Thyroid gland (tissue), 4 donors: ENCODE data around the gene PSMA6. TPM values are rescaled to one million over a fixed set of nuclear protein-coding genes. Genes with fewer than 3 reads are reported as not detected.

ENCODE experiments used
- DNase-seq, 2 donors: peaks; one replicate each; pipeline ENCODE4 v3.0.0-alpha.2; 2019
- H3K27ac ChIP-seq, 3 donors: fragments of 200-600 bp; sonication (generic); 1 replicate in 2 of 3; 2 replicates in 1 of 3; pipeline ENCODE4 v1.5.1; 2016 to 2019; ENCODE audit warnings: mild to moderate bottlenecking in 1 of 3, moderate library complexity in 1 of 3
- H3K27me3 ChIP-seq: fragments of 200-600 bp; sonication (generic); one replicate; pipeline ENCODE4 v1.5.1; 2019
- H3K36me3 ChIP-seq, 2 donors: fragments of 200-600 bp; sonication (generic); one replicate each; pipeline ENCODE4 v1.5.1; 2016 to 2019
- H3K4me1 ChIP-seq, 2 donors: fragments of 200-600 bp; sonication (generic); one replicate each; pipeline ENCODE4 v1.5.1; 2017 to 2019
- H3K4me3 ChIP-seq, 3 donors: fragments of 200-600 bp; sonication (generic); replicated peaks in 1 of 3; 1 replicate in 2 of 3; 2 replicates in 1 of 3; pipeline ENCODE4 v1.5.1; 2016; ENCODE audit warnings: mild to moderate bottlenecking in 1 of 3
- H3K9me3 ChIP-seq: fragments of 200-600 bp; sonication (generic); one replicate; pipeline ENCODE4 v1.5.1; 2017
- POLR2A ChIP-seq, 2 donors: fragments of 450-650 bp; IDR thresholded peaks; one replicate each; pipeline ENCODE4 v1.6.1; 2017; ENCODE audit warnings: antibody characterized with exemption in 2 of 2, mild to moderate bottlenecking in 2 of 2, moderate library complexity in 1 of 2
- WGBS, 2 donors: methylation state at CpG; one replicate each; pipeline ENCODE4 v1.1.5; 2017; 5-methylcytosine and 5-hydroxymethylcytosine counted together
- intact Hi-C: fragments of 100-400 bp; cut with DNase I; formaldehyde crosslinking; loops from one replicate; pipeline ENCODE4 v1.15.1; 2023
- total RNA-seq, 4 donors: library from RNA; depleted of rRNA; stranded (reverse); fragments of >200 nt; gene quantifications; one replicate each; pipeline ENCODE4 v1.2.3, GENCODE V29; 2016
- TF ChIP-seq, protein P1 (sequence below), 6 experiments: fragments of 200-600 bp in 3 of 6; fragments of 450-650 bp in 3 of 6; sonication (generic) in 3 of 6; IDR thresholded peaks; one replicate each; pipeline ENCODE4 v1.5.1; 2016 to 2019; ENCODE audit warnings: antibody characterized with exemption in 6 of 6, mild to moderate bottlenecking in 2 of 6, inconsistent platforms in 1 of 6, moderate library complexity in 1 of 6

Gene PSMA6
- total RNA-seq, 4 donors from 2014 or later = 107 to 157 (median 120) TPM

DNA sequence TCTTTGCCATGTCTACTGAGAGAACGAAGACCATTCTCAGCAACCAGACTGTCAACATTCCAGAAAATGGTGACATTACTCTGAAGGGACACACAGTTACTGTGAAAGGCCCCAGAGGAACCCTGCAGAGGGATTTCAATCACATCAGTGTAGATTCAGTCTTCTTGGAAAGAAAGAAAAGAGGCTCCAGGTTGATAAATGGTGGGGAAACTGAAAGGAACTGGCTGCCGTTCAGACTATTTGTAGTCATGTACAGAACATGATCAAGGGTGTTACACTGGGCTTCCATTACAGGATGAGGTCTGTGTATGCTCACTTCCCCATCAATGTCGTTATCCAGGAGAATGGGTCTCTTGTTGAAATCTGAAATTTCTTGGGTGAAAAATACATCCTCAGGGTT lies 29.7 kb upstream of the PSMA6 start:
- TF ChIP-seq, protein P1, sequence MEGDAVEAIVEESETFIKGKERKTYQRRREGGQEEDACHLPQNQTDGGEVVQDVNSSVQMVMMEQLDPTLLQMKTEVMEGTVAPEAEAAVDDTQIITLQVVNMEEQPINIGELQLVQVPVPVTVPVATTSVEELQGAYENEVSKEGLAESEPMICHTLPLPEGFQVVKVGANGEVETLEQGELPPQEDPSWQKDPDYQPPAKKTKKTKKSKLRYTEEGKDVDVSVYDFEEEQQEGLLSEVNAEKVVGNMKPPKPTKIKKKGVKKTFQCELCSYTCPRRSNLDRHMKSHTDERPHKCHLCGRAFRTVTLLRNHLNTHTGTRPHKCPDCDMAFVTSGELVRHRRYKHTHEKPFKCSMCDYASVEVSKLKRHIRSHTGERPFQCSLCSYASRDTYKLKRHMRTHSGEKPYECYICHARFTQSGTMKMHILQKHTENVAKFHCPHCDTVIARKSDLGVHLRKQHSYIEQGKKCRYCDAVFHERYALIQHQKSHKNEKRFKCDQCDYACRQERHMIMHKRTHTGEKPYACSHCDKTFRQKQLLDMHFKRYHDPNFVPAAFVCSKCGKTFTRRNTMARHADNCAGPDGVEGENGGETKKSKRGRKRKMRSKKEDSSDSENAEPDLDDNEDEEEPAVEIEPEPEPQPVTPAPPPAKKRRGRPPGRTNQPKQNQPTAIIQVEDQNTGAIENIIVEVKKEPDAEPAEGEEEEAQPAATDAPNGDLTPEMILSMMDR (IDR thresholded peaks at IDR 0.05) = no peak
- TF ChIP-seq POLR2A (IDR thresholded peaks at IDR 0.05) = no peak
- Histone ChIP-seq H3K4me3 (no peak overlapping the region), H3K4me1 (no peaks in the 10 kb centered on the region), H3K9me3 (no peaks in the 10 kb centered on the region), H3K36me3 (no peaks in the 10 kb centered on the region), H3K27ac (no peak overlapping the region), H3K27me3 (no peaks in the 10 kb centered on the region)
- no peak for DNase-seq
- WGBS, 2 donors = 80 to 83% methylated on average over 3 of the region's 3 CpGs
- intact Hi-C loops = no loop called here

DNA sequence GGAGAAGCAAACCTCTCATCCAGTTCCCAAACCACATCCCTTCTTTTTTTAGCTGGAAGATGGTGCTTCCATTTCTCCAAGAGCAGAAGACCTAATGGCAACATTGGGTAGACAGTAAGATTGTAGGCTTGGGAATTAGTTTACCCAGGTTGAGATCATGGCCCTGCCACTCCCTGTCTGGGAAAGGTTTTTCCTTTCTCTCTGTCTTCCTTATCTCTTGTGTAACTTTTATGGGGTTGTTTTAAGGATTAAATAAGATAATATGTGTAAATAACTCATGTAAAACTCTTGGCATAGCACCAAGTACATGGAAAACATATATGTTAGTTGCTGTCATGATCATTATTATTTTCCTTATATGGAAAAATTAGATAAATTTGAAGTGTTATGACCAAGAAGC lies 23.2 kb upstream of the PSMA6 start:
- no peaks in the 10 kb centered on the region for H3K27me3 ChIP-seq
- H3K36me3 ChIP-seq = peaks cover 0 to 2% of the 10 kb centered on the region in 2 donors
- no peak overlapping the region for H3K27ac ChIP-seq
- intact Hi-C loops = no loop called here
- DNase-seq = no peak
- TF ChIP-seq, protein P1 (IDR thresholded peaks at IDR 0.05) = no peak
- TF ChIP-seq POLR2A (IDR thresholded peaks at IDR 0.05) = no peak
- H3K4me3 ChIP-seq = no peak overlapping the region
- no peaks in the 10 kb centered on the region for H3K4me1 ChIP-seq
- no peaks in the 10 kb centered on the region for H3K9me3 ChIP-seq

DNA sequence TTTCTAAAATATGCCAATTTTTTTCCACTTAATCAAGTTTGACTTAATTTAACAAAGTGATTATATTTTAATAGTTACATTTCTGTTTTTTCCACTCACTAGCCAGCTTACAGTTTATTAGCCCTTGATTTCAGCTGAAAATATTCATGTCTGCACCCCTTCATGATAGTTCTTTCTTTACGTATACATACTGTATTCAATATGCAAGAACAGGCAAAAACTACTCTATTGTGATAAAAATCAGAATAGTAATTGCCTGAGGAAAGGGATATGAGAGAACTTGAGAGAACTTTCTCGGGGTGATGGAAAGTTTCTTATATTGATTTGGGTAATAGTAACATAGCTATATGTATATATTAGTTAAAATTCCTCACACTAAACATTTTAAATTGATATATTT lies 17.4 kb upstream of the PSMA6 start:
- H3K4me3 ChIP-seq = no peak overlapping the region
- H3K27me3 ChIP-seq = no peaks in the 10 kb centered on the region
- TF ChIP-seq POLR2A (IDR thresholded peaks at IDR 0.05) = no peak
- peaks cover 0 to 2% of the 10 kb centered on the region in 2 donors for H3K36me3 ChIP-seq
- intact Hi-C loops = no loop called here
- WGBS, 2 donors = 97 to 98% methylated on average over 2 of the region's 2 CpGs
- no peaks in the 10 kb centered on the region for H3K9me3 ChIP-seq
- no peak for DNase-seq
- no peak overlapping the region for H3K27ac ChIP-seq
- H3K4me1 ChIP-seq = peaks cover 14 to 17% of the 10 kb centered on the region in 2 donors

DNA sequence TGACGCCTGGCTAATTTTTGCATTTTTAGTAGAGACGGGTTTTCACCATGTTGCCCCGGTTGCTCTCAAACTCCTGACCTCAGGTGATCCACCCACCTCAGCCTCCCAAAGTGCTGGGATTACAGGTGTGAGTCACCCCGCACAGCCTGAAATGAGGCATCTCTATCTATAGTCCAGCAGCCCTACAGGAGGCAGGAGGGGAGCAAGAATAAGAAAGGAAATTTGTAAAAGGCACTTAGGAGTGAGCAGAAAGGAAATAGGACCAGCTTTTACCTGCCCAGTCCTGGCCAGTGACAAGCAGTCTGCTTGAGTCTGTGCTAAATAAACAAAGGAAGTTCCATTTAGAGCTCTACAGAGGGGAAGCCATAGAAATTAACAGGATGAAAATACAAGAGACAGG lies 15.0 kb upstream of the PSMA6 start:
- no peak overlapping the region for H3K4me3 ChIP-seq
- intact Hi-C loops = no loop called here
- no peaks in the 10 kb centered on the region for H3K27me3 ChIP-seq
- peak; percentile 59 to 64 for DNase-seq
- peak in 1 of 2 donors; percentile 31 for TF ChIP-seq POLR2A (IDR thresholded peaks at IDR 0.05)
- TF ChIP-seq, protein P1 (IDR thresholded peaks at IDR 0.05) = peak in 1 of 6 experiments; percentile 3
- H3K27ac ChIP-seq = peak overlapping the region; percentile 33 to 54 (median 50)
- WGBS, 2 donors = 33 to 55% methylated on average over 4 of the region's 4 CpGs
- H3K9me3 ChIP-seq = no peaks in the 10 kb centered on the region
- no peaks in the 10 kb centered on the region for H3K36me3 ChIP-seq
- peaks cover 14 to 17% of the 10 kb centered on the region in 2 donors for H3K4me1 ChIP-seq

DNA sequence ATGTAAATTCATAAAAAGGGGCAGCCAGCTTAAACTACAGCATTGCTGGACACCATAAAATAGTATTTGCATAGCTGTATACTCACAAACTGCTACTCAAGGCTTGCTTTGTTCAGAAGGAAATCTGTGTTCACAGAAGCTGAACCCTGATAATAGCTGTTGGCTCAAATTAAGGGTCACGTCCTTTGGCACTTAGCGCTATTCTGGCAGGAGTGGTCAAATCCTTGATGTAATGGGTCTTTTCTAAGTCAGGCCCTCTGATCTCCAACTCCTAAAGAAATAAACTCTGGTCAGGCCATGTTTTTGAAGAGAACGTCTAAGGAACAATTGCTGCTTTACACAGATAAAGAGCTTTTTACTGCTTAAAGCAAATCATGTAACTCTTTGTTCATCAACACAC lies 12.8 kb upstream of the PSMA6 start:
- Histone ChIP-seq H3K4me1 (peaks cover 14 to 17% of the 10 kb centered on the region in 2 donors), H3K4me3 (no peak overlapping the region), H3K27ac (no peak overlapping the region), H3K9me3 (no peaks in the 10 kb centered on the region), H3K36me3 (no peaks in the 10 kb centered on the region), H3K27me3 (no peaks in the 10 kb centered on the region)
- TF ChIP-seq, protein P1 (IDR thresholded peaks at IDR 0.05) = no peak
- TF ChIP-seq POLR2A (IDR thresholded peaks at IDR 0.05) = no peak
- no peak for DNase-seq
- 81 to 85% methylated on average over 3 of the region's 3 CpGs for WGBS, 2 donors
- intact Hi-C loops = no loop called here

DNA sequence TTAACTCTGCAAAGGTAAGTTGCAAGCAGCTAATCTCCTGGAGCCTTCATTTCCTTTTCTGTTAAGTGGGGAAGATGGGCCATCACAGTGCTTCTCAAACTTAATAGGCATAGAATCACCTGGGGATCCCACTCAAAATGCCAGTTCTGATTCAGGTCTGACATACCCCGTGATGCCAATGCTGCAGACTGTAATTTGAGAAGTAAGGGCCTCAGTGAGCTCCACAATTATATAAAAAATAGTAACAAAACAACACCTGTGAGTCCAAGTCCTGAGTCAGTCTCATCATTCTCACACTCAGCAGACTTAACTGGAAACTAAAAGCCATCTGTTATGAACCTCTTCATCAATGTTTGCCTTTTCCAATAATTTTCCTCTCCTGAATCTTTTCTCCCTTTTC lies 10.8 kb upstream of the PSMA6 start:
- intact Hi-C loops = no loop called here
- TF ChIP-seq, protein P1 (IDR thresholded peaks at IDR 0.05) = no peak
- TF ChIP-seq POLR2A (IDR thresholded peaks at IDR 0.05) = no peak
- WGBS, 2 donors = 96 to 100% methylated on average over 1 of the region's 1 CpG

More for the DNA sequence above, 10.8 kb upstream of the PSMA6 start:
- Histone ChIP-seq H3K9me3 (no peaks in the 10 kb centered on the region), H3K27ac (no peak overlapping the region), H3K27me3 (no peaks in the 10 kb centered on the region), H3K4me3 (no peak overlapping the region), H3K36me3 (no peaks in the 10 kb centered on the region), H3K4me1 (peaks cover 14 to 16% of the 10 kb centered on the region in 2 donors)
- no peak for DNase-seq
